HG02981 (cell line): ENCODE results near the gene CDH13.

Source experiments
- ATAC-seq: cut with Tn5 transposase; IDR thresholded peaks from one replicate; pipeline ENCODE4 v1.9.1; 2021; ENCODE audit warnings: mild to moderate bottlenecking, moderate library complexity; ENCODE audit not compliant: unreplicated experiment

CDH13 gene

GRCh38 chr16:83268169-83268568 lies 641.4 kb downstream of the CDH13 start:
- ATAC-seq: no peak

GRCh38 chr16:83269048-83269447 lies 642.3 kb downstream of the CDH13 start:
- ATAC-seq: no peak

GRCh38 chr16:83269541-83269940 lies 642.8 kb downstream of the CDH13 start:
- ATAC-seq: no peak

DNA sequence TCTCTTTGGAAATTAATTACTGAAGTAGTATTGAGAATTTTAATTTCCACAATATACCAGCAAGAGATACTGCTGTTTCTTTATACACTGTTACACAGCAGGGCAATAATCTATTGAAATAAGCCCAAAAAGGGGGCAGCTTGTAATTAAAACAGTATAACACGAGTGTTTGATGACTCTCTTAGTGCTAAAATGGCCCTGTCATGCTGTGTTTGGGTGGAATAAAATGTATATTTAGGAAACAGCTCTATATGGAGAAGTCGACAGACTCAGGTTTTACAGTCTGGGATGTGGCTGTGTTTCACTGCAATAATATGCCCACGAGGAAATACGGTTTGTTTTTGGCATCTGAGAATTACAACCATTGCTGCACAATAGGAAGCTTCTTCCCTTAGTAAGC lies 643.3 kb downstream of the CDH13 start:
- no peak for ATAC-seq

DNA sequence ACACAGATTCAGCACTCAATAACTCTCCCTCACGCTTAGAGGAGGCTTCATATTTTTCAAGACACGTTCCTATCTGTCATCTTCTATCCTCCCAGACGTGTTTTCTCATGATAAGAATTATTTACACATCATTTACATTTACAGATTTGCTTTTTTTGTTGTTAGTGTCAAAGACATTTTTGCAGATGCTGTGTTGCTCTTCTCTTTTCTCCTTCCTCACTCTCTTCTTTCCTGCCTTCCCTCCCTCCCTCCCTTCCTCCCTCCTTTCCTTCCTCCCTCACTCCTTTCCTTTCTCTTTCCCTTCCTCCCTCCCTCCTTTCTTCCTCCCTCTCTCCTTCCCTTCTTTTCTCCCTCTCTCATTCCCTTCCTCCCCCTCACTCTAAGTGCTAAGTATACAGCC lies 643.9 kb downstream of the CDH13 start:
- no peak for ATAC-seq

GRCh38 chr16:83271123-83271522 lies 644.4 kb downstream of the CDH13 start:
- ATAC-seq: no peak

GRCh38 chr16:83271970-83272575 lies 645.3 kb downstream of the CDH13 start:
- ATAC-seq: no peak

DNA sequence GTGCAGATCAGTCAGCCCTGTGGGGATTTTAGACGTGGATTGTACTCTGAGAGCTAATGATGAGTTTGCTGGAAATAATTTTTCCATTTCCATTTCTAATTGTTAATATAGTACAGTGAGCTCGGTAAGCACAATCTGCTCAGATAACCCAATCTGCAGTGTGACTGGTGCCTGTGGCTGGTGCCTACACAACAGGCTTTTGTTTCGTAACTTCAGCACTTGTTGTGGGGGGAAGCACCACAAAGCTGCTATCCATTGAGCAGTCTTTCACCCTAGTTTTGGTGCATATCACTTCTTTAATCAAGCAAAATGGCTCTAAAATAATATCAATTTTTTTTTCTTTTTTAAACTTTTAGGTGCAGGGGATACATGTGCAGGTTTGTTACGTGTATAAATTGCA lies 646.1 kb downstream of the CDH13 start:
- no peak for ATAC-seq

DNA sequence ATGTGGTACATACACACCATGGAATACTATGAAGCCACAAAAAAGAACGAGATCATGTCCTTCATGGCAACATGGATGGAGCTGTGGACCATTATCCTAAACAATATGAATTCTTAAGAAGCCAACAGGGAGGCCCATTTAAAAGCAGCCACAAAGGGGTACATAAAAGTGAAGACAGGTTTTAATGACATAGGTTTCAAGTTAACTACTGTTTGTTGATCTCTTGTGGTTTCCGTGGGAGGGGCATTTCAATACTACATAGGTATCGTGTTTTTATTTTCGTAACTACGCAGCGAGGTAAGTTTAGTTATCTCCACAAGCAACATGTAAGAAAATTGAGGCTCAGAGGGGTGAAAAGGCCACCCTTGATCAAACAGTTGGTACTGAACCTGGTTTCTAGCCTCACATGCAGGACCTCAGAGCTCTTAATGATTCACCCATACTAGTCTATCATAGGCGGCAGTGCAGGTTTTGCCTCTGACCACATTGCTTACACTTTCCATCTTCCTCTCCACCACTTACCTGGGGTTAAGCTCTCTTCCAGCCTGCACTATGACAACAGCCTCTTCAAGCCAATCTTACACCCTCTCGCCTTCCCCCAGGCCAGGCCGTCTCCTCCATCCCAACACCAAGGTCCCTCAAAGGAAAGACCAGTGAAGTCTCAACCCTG lies 646.9 kb downstream of the CDH13 start:
- no peak for ATAC-seq

GRCh38 chr16:83279251-83279650 lies 652.5 kb downstream of the CDH13 start:
- ATAC-seq: no peak

- no peak for ATAC-seq
Measured at GRCh38 chr16:83285921-83286320, 659.2 kb downstream of the CDH13 start.

GRCh38 chr16:83296505-83296904 lies 669.7 kb downstream of the CDH13 start:
- no peak for ATAC-seq

- ATAC-seq: no peak
Measured at GRCh38 chr16:83298541-83298940, 671.8 kb downstream of the CDH13 start.

GRCh38 chr16:83300326-83300725 lies 673.6 kb downstream of the CDH13 start:
- no peak for ATAC-seq

DNA sequence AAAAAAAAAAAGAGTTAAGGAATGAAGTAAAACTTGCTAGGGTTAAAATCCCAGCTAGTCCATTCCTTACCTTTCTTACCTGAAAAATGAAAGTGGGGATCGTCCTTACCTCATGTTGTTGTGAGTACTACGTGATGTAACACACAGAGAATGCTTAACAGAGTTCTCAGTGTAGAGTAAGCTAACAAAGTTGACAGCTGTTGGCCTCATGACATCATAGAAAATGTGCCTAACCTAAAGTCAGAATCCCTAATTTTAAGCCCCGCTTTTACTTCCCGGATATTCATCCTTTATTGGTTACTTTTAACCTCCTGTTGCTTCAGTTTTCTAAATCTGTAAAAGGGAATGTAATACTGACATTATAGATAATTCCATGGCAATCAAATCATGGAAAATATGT lies 675.2 kb downstream of the CDH13 start:
- no peak for ATAC-seq

GRCh38 chr16:83302853-83303252 lies 676.1 kb downstream of the CDH13 start:
- ATAC-seq: no peak

DNA sequence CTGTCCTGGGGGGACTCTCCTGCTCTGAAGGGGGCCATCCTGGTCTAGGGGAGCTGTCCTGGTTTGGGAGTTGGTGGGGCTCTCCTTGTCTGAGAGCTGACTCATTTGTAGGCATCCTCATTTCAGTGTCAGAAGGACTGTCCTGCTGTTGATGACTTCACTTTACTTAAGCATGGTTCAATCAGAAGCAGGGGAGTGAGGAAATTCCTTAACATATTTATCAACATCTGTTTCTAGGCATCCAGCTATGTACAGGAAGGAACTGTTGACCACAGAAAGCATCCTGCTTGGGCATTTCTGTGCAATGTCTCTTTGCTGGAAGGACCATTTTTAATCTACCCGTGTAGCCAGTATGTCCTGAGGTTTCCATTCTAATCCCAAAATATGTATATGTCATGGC lies 678.3 kb downstream of the CDH13 start:
- ATAC-seq: no peak

DNA sequence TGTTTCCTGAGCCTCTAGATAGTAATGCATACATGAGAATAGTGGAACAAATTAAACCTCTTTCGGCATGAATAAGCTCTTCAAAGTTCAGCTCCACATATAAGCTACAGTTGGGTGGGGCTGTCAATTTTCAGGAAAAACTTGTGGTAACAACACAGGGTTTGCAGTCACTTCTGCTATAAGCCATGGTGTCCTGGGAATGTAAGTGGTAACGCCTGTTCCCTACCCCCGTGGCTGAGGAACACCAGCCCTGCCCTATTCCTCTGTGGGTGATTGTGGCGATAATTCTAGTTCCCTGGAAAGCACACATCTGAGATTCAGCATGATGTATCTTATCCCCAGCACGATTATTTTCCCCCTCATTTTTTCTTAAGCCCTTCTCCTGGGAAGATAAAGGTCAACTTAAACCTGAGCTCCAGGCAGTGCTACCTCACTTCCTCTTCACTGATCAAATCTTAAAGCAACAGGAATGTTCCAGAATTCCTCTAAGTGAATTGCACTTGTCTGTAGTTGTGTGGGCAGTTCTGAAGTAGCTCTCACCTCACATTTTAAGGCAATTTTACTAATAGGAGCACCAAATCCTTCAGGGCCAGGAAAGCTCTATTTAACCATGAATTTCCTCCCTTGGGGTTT lies 680.3 kb downstream of the CDH13 start:
- no peak for ATAC-seq

- ATAC-seq: no peak
Measured at GRCh38 chr16:83307594-83307992, 680.8 kb downstream of the CDH13 start.

GRCh38 chr16:83308414-83308813 lies 681.6 kb downstream of the CDH13 start:
- no peak for ATAC-seq

DNA sequence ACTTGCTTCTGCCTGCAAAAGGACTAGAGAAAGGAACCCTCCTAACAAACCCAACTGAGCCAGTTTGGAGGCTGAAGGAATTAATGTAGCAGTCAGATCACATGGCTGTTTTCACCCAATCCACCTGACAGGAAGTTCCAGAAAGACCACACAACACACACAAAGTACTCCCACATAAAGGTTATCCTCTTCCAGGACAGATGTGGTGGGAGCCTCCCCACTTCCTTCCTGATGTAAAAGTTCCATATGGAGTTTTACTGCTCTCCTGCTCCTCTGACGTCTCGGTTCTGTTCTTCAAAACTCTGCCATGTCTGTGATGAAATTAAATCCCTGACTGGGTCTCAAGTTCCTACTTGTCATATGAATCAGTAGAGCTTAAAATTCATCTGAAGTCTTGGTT lies 684.0 kb downstream of the CDH13 start:
- no peak for ATAC-seq

GRCh38 chr16:83312015-83312717 lies 685.4 kb downstream of the CDH13 start:
- no peak for ATAC-seq
